Forelimb muscle (tissue), 1 donor: Measurements from ENCODE around the gene FHOD3. TPM values are rescaled to one million over a fixed set of nuclear protein-coding genes. Genes with fewer than 3 reads are reported as not detected.
"Not testable (repeated sequence)": the region's sequence is repeated elsewhere in the genome, so short reads cannot be mapped to it uniquely, and the experiment has no call there.

Experiments used
- DNase-seq: peaks from one replicate; pipeline ENCODE4 v3.0.0-alpha.2; 2013; ENCODE audit warnings: low read depth
- polyA plus RNA-seq: library from polyadenylated mRNA; unstranded; fragments of 120-200 nt; gene quantifications from one replicate; pipeline ENCODE4 v1.2.1, GENCODE V29; 2013; ENCODE audit not compliant: insufficient read length

The FHOD3 gene
- polyA plus RNA-seq, 1 donor, result 30.8 TPM

GRCh38 chr18:36545821-36546427 is 248.4 kb downstream of the FHOD3 start:
- no peak for DNase-seq

GRCh38 chr18:36546876-36547275 is 249.4 kb downstream of the FHOD3 start:
- no peak for DNase-seq

GRCh38 chr18:36547544-36547943 is 250.0 kb downstream of the FHOD3 start:
- no peak for DNase-seq

- DNase-seq, result not testable (repeated sequence)
Observed at GRCh38 chr18:36551274-36551673, 253.8 kb downstream of the FHOD3 start.

GRCh38 chr18:36558234-36558633 is 260.7 kb downstream of the FHOD3 start:
- no peak for DNase-seq

- no peak for DNase-seq
Observed at GRCh38 chr18:36559149-36559857, 261.8 kb downstream of the FHOD3 start.

GRCh38 chr18:36560187-36560586 is 262.7 kb downstream of the FHOD3 start:
- no peak for DNase-seq

- no peak for DNase-seq
Observed at GRCh38 chr18:36561046-36561445, 263.5 kb downstream of the FHOD3 start.

- DNase-seq, result no peak
Observed at GRCh38 chr18:36564841-36565240, 267.3 kb downstream of the FHOD3 start.

- DNase-seq, result no peak
Observed at GRCh38 chr18:36567800-36568199, 270.3 kb downstream of the FHOD3 start.

GRCh38 chr18:36568487-36568886 is 271.0 kb downstream of the FHOD3 start:
- DNase-seq, result no peak

- no peak for DNase-seq
Observed at GRCh38 chr18:36572135-36572856, 274.8 kb downstream of the FHOD3 start.

GRCh38 chr18:36576339-36576738 is 278.8 kb downstream of the FHOD3 start:
- no peak for DNase-seq

GRCh38 chr18:36578871-36579710 is 281.6 kb downstream of the FHOD3 start:
- no peak for DNase-seq

- no peak for DNase-seq
Observed at GRCh38 chr18:36580266-36580665, 282.8 kb downstream of the FHOD3 start.

- no peak for DNase-seq
Observed at GRCh38 chr18:36580874-36581750, 283.6 kb downstream of the FHOD3 start.

GRCh38 chr18:36582988-36583745 is 285.7 kb downstream of the FHOD3 start:
- DNase-seq, result no peak

- DNase-seq, result no peak
Observed at GRCh38 chr18:36589857-36590543, 292.5 kb downstream of the FHOD3 start.
